Iris pigment epithelial cell (primary cell): ENCODE measurements around the gene CMIP.
A peak's percentile ranks its signal among the peaks of the same experiment; 100 is the strongest.
"Not testable (repeated sequence)": the region's sequence is repeated elsewhere in the genome, so short reads cannot be mapped to it uniquely, and the experiment has no call there.

ENCODE experiments used
- DNase-seq: peaks from one replicate; pipeline ENCODE4 v3.0.0-alpha.2; 2011; ENCODE audit warnings: low read depth

The CMIP gene

DNA sequence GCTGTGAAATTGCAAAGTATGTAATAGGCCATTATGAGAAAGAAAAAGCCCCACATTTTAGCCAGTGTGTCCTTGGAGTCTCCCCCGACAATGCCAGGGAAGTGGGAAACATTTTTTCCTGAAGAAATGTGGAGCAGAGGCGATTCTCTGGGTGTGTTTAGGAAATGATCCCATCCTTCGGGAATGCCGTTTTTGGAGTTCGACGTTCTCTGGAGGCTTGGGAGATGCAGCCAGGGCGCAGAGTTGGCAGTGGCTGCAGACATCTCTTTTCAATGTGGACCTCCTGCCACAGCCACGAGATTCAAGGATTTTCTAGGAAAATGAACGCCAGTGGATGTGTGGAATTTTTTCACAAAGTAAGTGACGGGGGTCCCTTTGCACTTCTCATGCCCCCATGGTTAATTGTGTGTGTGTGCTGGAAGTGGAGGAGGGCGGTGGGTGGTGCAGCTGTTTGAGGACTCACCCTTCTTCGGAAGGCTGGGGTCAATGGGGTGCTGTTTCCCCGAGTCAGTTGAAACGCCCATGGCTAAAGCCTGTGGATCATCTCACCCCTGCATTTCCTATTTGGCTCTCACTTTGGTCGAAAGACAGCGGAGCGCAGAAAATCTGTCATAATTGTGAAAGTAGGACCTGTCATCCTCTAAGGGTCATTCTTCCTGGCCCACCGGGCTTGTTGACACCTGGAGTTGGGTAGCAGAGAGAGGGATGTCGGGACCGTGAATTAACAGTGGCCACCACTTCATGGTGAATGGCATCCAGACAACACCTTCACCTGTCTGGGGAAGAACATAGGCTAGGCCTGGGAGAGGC is 73.2 kb downstream of the CMIP start:
- DNase-seq = no peak

DNA sequence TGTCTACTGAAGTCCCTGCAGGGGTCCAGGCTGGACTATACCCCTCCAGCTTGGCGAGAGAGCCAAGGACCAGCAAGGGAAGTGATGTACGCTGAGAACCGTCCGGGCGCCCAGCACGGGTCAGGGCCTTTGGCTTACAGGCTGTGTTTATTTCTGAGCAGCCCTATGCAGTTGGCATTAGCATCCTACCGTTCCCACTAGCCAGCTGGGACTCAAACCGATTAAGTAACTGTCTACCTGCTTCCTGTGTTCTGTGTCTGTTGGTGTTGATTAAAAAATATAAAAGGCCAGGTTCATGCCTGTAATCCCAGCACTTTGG is 73.8 kb downstream of the CMIP start:
- no peak for DNase-seq

DNA sequence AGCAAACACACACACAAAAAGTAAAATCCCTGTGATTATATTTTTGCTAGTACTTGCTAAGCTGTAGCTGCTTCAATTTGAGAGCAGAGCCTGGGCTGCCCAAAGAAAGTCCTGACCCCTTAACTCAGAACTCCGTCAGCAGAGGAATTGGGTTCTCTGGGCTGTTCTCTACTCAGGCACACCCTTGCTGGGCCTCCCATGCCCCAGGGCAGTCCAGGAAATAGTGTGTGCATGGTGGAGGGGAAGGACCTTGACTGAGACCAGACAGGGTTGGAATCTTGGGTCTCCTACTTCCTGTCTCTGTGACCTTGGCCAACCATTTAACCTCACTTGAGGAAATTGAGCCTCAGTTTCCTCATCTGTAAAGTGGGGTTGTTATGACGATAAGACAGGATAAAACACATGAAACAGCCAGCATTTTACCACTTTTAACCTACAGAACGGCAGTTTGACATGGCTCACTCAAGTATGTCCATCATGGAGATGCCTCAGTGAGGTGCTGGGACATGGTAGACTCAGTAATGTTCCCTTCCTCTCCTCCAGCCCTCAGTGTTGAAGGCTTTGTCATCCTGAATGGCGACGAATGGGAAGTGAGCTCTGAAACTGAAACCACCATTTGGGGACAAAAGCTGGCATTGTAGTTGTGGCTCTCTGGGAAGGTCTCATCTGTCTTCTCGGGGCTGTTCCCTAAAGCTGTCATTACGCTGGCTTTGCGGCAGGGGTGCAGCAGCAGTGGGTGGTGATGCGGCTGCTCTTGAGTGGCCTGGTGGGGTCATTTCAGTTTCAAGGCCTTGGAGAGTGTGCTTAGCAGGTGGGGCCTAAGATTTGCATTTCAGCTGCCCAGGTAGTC is 74.9 kb downstream of the CMIP start:
- no peak for DNase-seq

DNA sequence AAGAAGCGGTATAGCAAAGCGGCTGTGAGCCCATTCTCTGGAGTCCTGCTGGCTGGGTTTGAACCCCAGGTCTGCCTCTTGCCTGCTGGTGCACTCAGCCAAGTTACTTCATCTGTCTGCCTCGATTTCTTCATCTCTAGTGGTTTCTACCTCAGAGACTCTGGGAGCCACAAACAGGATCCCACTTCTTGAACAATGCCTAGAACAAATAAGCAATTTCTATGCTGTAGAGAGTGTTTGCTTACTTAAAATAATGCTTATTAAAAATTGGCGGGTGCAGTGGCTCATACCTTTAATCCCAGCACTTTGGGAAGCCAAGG is 75.5 kb downstream of the CMIP start:
- no peak for DNase-seq

DNA sequence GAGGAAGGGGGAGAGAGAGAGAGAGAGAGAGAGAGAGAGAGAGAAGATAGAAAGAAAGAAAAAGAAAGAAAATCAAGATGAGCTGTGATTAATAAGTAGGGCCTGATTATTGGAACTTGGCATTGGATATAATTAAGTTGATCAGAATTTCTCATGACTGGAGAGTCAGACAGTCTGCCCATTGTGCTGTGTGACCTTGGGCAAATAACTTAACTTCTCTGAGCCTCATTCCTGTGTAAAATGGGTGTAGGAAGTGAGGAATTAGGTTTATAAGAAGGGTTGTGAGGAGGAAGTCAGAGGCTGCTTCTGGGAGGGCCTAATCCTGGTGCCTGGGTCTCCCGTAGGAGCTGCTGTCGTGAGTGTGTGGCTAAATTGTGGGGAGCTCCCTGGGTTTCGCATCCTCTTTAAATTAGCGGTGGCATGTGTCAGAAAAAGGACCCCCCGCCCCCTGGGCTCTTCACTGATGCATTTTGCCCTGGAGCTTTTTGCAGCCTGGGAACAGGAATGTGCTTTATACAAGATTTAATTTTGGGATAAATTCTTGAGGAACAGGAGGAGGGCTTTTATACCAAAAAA is 76.0 kb downstream of the CMIP start:
- no peak for DNase-seq

DNA sequence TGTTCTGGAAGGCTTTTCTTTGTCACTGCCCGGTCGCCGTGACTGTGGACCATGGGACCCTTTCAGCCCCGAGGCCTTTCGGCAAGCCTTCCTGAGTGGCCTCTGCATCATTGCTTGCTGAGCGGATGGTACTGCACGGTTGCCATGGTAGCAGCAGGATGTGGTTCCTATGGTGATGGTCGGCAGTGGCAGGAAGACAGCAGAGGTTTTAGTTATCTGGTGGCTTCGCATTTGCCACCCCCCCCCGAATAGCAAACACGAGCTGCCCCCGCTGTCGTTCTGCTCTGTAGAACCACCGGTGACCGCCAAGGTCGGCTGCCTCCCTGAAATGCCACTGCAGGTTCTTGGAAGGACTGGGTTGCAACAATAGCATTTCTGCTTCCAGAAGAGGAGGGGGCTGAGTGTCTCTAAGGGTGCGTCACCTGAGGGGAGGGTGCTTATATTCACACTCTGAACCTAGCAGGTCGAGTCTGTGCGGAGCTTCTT is 76.6 kb downstream of the CMIP start:
- no peak for DNase-seq

DNA sequence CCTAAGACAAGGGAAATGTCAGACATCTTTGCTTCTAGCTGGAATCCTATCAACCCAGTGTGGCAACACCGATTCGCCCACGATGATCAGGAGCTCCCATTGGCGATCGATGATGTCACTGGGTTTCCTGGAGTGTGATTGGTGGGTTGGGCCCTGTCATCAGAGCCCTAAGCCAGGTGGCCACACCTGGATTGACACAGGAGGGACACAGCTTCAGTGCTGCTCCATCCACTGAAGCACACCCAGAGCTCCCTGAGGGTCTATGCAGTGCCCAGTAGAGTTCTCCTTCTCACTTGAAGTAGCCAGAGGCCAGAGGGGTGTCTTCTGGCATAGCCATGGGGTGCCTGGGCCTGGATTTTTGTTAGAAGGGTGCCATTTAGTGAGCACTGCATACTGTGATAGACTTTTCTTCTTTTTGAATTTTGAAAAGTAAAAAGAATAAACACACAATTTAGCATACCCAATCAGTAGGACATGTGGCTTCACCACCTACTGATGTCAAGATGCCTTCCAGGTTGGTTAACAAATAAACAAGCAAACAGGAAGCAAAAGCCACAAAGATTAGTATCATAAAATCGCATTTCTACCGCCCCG is 77.6 kb downstream of the CMIP start:
- DNase-seq = no peak

DNA sequence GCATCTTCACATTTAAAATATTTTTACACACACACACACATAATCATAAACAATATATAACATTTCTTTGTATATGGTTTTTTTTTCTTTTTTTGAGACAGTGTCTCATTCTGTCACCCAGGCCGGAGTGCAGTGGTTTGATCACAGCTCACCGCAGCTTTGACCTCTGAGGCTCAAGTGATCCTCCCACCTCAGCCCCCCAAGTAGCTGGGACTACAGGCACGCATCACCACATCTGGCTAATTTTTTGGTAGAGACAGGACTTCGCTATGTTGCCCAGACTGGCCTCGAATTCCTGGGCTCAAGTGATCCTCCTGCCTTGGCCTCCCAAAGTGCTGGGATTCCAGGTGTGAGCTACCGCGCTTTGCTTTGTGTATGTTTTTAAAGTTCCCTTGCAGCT is 78.2 kb downstream of the CMIP start:
- DNase-seq = not testable (repeated sequence)

DNA sequence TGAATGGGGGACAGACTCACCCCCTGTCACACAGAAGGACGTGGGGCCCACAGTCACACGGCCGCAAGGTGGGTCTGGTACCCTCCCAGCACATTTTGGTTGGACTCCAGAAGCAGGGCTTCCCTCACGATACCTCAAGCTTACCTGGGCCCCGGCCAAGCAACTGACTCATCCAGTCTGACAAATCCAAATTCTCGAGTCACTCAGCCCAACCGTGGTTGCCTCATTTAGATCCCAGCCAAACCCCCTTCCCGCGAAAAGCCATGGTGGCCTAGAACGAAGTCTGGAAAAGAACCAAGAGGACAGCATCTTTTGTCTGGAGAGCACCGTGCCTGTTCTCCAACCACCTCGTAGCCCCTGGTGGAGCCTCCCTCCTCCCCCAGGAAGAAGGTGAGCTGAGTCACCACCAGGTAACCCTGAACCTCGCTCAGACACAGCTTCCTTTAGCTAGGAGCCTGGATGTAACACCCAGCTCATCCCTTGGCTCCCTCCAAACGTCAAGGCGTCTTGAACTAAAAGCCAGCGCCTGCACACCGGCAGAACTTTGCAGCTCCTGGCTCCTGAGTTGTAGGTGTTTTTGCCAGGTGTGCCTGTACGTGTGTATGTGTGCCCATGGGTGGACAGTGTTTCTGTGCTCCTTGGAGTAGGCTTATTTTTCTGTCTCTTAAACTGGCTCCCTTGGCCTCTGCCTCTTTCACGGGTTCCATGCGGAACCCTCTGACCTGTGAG is 78.9 kb downstream of the CMIP start:
- peak; percentile 83 for DNase-seq

DNA sequence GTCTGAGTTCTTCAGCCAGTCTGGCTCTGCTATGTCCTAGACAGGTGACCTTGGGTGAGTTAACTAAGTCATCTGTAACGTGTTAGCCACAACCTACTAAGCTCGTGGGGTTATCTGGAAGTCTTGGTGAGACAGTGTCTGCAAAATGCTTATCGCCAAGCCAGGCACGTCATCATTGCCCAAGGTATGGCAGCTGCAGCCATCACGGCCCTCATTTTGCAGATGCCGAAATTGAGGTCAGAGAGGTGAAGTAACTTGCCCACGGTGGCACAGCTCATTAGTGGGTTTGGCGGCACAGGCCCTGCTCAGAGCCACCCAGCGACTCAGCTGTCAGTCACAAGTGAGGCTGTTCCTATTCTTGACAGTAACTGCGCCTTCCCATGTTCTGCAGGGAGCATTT is 79.8 kb downstream of the CMIP start:
- DNase-seq = no peak

DNA sequence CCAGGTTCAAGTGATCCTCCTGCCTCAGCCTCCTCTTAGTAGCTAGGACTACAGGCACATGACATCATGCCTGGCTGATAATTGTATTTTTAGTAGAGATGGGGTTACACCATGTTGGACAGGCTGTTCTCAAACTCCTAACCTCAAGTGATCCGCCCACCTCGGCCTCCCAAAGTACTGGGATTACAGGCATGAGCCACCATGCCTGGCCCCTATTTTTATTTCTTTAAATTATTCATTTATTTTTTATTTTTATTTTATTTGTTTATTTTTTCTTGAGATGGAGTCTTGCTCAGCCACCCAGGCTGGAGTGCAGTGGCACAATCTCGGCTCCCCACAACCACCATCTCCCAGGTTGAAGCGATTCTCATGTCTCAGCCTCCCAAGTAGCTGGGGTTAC is 80.3 kb downstream of the CMIP start:
- DNase-seq = not testable (repeated sequence)

DNA sequence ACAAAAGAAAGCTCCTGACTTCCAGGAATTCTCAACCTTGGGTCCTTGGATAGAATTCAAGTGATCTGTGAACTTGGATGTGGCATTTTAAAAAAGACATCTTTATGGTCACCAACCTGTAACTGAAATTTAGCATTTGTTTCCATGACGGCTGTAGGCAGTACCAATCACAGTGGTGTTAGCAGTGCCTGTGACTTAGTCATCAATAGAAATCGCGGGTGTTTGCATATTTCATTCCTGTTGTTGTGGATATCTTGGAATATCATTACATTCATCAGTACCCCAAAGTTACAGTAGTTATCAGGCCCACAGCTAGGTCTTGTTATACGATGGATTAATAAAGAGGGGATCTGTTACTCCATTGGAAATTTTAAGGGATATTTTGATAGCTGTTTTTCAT is 81.6 kb downstream of the CMIP start:
- DNase-seq = no peak

DNA sequence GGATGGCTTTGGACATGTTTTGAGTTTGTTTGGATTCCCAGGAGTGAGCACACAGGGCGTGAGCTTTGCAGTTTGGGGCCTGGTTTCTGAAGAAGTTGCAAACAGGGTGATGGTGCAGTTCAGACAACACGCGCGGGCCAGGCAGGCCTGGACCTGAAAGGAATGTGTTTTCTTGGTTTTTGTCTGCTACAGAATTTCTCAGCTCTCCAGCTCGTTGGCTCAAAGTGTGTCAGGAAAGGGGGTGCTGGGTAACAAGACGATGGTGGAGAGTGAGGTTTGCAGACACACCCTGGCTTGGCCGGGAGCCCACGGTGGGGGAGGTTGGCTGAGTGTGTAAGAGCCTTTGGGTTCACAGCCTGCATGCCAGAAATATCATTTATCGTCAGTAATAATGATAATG is 82.3 kb downstream of the CMIP start:
- peak; percentile 88 for DNase-seq

DNA sequence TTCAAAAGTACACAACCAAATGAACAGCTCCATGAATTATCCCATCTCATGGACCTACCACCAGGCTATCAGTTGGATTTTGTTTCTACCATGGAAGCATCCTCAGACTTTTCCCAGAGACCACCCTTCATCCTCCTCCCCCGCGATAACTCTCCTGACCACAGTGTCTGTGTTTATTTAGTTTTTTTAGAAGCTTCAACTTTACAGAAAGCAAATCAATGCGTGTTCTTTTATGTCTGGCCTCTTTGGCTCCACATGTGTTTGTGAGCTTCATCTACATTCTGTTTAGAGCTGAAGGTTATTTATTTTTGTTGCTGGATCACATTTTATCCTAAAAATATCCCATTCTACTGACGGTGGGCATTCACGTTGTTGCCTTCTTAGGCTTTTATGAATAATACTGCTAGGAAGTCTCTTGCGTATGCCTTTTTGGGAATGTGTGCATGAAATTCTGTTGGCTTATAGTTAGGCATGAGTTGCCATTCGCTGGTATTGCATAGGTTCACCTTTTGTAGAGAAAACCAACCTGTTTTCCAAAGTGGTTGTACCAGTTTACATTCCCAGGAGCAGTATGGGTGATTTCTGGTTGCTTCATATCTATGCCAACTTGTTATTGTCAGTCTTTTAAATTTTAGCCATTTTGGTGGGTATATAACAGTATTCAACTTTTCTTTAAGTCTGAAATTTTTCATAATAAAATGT is 83.0 kb downstream of the CMIP start:
- no peak for DNase-seq

DNA sequence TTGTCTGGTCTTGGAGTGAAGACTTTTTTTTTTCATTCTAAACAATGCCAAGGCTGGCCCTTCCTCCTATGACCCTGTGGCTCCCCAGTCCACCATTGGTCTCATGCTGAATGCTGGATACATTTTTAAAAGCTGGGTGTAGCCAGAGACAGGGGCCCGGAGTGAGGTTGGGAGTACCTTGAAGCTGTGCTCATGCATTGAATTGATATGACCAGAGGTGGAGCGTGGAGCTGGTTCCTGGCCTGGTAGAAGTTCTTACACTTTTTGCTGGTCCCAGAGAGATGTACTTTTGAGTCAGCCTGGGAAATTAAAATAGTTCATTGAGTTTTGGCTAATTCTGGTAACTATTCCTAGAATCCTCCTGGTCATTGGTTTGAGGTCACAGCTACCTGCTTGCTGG is 83.6 kb downstream of the CMIP start:
- no peak for DNase-seq

DNA sequence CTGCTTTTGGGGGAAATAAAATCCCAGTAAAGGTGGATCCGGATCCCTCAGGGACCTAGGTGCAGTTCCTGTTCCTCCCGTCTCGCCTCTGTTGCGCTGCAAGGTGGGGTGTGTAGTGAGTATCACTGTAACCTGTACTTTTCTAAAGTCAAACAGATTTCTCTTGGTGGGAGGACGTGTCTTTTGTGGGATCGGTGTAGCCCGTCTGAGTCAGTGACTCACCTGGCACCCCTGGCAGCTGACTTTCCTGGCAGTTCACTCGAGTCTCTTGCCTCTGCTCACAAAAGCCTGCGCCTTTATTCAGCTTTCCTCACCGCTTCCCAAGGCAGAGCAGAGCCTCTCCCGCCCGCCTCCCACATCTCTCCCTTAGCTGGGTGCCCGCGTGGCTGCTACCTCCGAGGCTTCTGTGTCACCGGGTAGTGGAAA is 85.7 kb downstream of the CMIP start:
- DNase-seq = no peak

DNA sequence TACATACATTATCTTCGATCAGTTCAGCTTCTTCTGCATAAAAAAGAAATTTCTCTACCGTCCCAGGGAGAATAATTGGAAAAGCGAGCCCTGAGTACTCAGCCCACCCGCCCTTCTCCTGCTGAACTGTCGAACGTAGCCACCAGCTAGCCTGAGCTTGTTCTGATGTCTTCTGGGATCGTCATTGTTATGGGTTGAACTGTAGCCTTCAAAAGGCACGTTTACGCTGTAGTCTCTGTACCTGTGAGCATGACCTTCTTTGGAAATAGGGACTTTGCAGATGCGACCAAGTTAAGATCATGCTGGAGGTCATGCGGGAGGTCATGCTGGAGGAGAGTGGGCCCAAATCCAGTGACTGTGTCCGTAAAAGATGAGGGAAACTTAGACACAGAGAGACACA is 86.2 kb downstream of the CMIP start:
- no peak for DNase-seq

DNA sequence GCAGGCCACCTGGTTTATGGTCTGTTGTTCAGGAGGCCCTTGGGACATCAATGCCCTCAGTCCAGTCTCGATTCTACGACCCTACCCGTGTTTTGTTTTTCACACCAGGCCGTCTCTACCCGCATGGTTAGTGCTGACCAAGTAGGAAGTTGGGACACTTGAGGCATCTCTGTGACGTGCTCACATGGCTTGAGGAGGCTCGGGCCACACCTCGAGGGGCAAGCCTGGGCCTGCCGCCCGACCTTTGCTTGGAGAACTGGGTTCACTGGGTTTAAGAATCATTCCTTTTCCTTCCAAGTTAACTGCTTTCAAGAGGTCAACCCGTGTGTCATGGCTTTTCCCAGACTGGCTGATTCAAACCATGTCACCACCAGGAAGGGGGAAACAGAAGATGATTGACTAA is 86.8 kb downstream of the CMIP start:
- DNase-seq = no peak

DNA sequence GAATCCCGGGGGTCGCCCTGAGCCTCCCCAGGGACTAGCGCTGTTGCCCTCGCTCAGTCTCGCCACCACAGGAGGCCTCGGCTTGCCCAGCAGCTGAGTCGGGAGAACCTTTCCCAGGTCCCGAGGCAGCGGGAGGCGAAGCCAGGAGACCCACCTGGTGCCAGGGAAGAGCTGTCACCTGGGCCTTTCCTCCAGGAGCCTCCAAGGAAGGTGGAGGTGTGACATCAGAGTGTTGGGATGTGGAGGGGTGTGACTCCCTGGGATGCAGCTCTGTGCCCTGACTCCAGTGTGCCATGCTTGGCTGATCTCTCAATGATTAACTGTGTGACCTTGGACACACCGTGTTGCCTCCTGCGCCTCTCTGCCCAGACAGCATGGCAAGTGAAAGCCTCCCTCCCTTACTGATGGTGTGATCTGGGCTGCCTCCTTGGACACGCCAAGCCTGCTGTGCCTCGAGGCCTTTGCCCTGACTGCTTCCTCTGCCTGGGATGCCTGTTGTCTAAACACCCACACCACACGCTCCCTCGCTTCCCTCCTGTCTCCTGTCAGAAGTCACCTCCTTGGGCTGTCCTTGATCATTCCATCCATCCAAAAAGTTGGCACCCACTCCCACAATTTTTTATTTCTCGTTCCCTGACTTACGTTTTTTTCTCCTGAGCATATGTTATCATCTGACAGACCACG is 88.0 kb downstream of the CMIP start:
- no peak for DNase-seq

DNA sequence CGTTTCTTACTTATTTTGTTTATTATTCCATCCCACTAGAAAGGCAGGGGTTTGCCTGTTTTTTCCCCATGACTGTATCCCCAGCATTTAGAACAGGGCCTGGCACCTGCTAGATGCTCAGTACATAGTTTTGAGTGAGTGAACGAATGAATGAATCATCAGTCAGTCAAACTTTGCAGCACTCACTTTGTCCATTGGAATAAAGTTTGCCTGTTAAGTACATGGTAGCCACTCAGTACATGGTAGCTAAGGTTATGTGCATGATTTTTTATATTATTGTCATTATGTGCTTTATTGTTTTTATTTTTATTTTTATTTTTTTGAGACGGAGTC is 88.5 kb downstream of the CMIP start:
- no peak for DNase-seq
